GM12875 (cell line): ENCODE measurements around the gene NONO.

ENCODE experiments used
- H3K4me3 ChIP-seq: one replicate; pipeline ENCODE4 v1.5.1; 2011; ENCODE audit warnings: low read depth, low read length, control low read depth
- CTCF ChIP-seq: IDR thresholded peaks from 2 replicates; pipeline ENCODE4 v1.5.1; 2011; ENCODE audit warnings: low read depth, mild to moderate bottlenecking, control low read depth, inconsistent platforms, low read length, moderate library complexity, borderline replicate concordance; ENCODE audit not compliant: insufficient read depth

The NONO gene

GRCh38 chrX:71250841-71251240, 32.6 kb upstream of the NONO start:
- TF ChIP-seq CTCF: no peak
- no peak overlapping the region for H3K4me3 ChIP-seq

DNA sequence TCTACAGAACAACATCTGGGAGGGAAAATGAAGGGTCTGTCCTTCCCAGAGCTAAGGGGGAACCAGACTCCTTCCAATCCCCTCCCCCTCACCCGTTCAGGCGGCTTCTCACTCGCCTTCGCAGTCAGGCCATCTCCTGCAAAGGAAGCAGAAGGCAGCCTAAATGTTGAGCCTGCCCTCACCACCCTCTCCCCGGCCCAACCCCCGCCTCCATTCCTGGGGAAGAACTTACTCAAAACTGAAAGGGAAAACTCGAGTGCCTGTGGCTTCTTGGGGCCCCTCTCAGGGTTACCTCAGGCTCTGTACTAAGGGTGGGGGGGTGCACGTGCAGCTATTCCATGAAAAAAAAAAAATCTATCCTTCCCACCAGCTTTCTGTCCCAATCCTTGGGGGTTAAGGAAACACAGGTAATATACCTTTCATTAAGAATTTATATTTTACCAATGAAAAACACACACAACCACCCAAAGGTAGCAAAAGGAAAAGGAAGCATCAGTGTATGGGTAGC, 31.9 kb upstream of the NONO start:
- peak overlapping the region; percentile 10 for H3K4me3 ChIP-seq

DNA sequence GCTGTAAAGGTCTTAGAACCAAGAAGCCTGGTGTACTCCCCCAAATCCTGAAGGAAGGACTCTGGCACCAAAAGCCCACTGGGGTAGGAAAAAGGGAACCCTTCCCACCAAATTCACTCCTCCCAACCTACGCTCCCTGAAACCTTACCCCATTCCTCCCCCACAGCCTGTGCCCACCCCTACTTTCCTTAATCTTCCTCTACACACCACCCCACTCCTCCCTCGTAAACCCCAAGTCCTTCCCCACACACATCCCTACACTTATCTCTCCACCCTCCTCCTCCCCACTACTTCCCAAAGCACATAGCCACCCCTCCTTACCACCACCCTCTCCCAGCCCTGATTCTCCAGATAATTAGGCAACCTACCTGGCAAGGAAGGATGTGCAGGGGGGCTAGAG, 31.2 kb upstream of the NONO start:
- no peak for TF ChIP-seq CTCF
- peak overlapping the region; percentile 75 for H3K4me3 ChIP-seq

More for the DNA sequence above, 31.9 kb upstream of the NONO start:
- TF ChIP-seq CTCF: no peak

DNA sequence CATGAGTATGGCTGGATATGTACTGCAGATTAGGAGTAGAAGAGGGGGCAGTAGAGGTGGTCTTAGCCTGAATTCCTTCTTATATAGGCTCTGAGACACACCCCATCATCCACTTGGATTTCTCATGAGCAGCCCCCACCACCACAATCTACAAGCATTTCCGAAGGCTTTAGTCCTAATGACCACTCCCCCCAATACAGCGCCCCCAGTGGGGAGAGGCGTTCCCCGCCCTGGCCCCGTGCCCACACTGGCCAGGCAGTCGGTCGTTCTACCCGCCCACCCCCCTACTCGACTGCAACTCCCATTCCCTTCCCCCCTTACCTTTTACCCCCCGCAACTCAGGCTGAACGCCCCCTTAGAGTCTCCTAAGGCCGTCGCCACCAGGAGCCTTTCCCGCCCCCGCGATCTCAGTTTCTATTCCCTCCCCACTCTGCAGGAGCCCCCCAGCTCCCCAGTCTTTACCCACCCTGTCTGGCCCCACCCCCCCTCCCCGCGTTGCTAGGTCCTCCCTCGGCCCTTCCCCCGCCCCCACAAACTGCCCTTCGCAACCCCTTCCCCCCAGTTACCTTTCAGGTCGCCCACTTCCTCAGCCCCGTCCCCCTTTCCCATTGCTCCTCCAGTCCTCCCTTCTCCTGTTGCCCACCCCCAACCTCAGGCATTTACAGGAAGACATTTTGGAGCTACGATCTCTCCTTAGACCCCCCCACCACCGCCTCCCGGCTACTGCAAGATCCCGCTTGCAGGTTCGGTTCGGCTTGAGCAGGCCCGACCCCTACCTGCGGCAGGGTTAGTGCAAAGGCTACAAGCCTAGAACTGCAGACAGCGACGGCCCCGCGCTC, 30.0 kb upstream of the NONO start:
- peak overlapping the region; percentile 75 for H3K4me3 ChIP-seq
- TF ChIP-seq CTCF: peak; percentile 71

- no peak for TF ChIP-seq CTCF
- peak within 1 kb of the TSS; percentile 75 for H3K4me3 ChIP-seq
Observed at GRCh38 chrX:71254092-71254963, 29.1 kb upstream of the NONO start, which contains the start of gene ZMYM3. ZMYM3 (minus strand) TSS chrX:71254140; CDS start chrX:71253255, 885 bp downstream.

DNA sequence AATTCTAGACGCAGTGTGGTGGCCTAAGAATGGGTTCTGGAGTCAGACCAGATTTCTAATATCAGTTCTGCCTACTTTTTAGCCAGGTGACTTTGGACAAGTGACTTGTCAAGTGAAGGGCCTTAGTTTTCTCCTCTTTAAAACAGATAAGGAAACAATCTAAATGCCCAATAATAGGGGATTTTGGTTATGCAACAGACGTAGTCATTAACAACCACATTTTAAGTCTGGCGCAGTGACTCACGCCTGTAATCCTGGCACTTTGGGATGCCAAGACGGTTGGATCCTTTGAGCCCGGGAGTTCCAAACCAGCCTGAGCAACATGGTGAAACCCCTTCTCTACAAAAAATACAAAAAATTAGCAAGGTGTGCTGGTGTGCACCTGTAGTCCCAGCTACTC, 27.4 kb upstream of the NONO start:
- H3K4me3 ChIP-seq: no peak overlapping the region
- no peak for TF ChIP-seq CTCF
